Thyroid gland (tissue), 4 donors: ENCODE results near the gene KSR1. TPM values are rescaled to one million over a fixed set of nuclear protein-coding genes. Genes with fewer than 3 reads are reported as not detected.

Source experiments
- DNase-seq, 2 donors: peaks; one replicate each; pipeline ENCODE4 v3.0.0-alpha.2; 2019
- H3K27ac ChIP-seq, 3 donors: fragments of 200-600 bp; sonication (generic); 1 replicate in 2 of 3; 2 replicates in 1 of 3; pipeline ENCODE4 v1.5.1; 2016 to 2019; ENCODE audit warnings: mild to moderate bottlenecking in 1 of 3, moderate library complexity in 1 of 3
- H3K27me3 ChIP-seq: fragments of 200-600 bp; sonication (generic); one replicate; pipeline ENCODE4 v1.5.1; 2019
- H3K36me3 ChIP-seq, 2 donors: fragments of 200-600 bp; sonication (generic); one replicate each; pipeline ENCODE4 v1.5.1; 2016 to 2019
- H3K4me1 ChIP-seq, 2 donors: fragments of 200-600 bp; sonication (generic); one replicate each; pipeline ENCODE4 v1.5.1; 2017 to 2019
- H3K4me3 ChIP-seq, 3 donors: fragments of 200-600 bp; sonication (generic); replicated peaks in 1 of 3; 1 replicate in 2 of 3; 2 replicates in 1 of 3; pipeline ENCODE4 v1.5.1; 2016; ENCODE audit warnings: mild to moderate bottlenecking in 1 of 3
- H3K9me3 ChIP-seq: fragments of 200-600 bp; sonication (generic); one replicate; pipeline ENCODE4 v1.5.1; 2017
- POLR2A ChIP-seq, 2 donors: fragments of 450-650 bp; IDR thresholded peaks; one replicate each; pipeline ENCODE4 v1.6.1; 2017; ENCODE audit warnings: antibody characterized with exemption in 2 of 2, mild to moderate bottlenecking in 2 of 2, moderate library complexity in 1 of 2
- WGBS, 2 donors: methylation state at CpG; one replicate each; pipeline ENCODE4 v1.1.5; 2017; 5-methylcytosine and 5-hydroxymethylcytosine counted together
- intact Hi-C: fragments of 100-400 bp; cut with DNase I; formaldehyde crosslinking; loops from one replicate; pipeline ENCODE4 v1.15.1; 2023
- total RNA-seq, 4 donors: library from RNA; depleted of rRNA; stranded (reverse); fragments of >200 nt; gene quantifications; one replicate each; pipeline ENCODE4 v1.2.3, GENCODE V29; 2016
- TF ChIP-seq, protein P1 (sequence below), 6 experiments: fragments of 200-600 bp in 3 of 6; fragments of 450-650 bp in 3 of 6; sonication (generic) in 3 of 6; IDR thresholded peaks; one replicate each; pipeline ENCODE4 v1.5.1; 2016 to 2019; ENCODE audit warnings: antibody characterized with exemption in 6 of 6, mild to moderate bottlenecking in 2 of 6, inconsistent platforms in 1 of 6, moderate library complexity in 1 of 6

KSR1 gene
- total RNA-seq, 4 donors from 2014 or later, result 35.9 to 75.5 (median 67.7) TPM

DNA sequence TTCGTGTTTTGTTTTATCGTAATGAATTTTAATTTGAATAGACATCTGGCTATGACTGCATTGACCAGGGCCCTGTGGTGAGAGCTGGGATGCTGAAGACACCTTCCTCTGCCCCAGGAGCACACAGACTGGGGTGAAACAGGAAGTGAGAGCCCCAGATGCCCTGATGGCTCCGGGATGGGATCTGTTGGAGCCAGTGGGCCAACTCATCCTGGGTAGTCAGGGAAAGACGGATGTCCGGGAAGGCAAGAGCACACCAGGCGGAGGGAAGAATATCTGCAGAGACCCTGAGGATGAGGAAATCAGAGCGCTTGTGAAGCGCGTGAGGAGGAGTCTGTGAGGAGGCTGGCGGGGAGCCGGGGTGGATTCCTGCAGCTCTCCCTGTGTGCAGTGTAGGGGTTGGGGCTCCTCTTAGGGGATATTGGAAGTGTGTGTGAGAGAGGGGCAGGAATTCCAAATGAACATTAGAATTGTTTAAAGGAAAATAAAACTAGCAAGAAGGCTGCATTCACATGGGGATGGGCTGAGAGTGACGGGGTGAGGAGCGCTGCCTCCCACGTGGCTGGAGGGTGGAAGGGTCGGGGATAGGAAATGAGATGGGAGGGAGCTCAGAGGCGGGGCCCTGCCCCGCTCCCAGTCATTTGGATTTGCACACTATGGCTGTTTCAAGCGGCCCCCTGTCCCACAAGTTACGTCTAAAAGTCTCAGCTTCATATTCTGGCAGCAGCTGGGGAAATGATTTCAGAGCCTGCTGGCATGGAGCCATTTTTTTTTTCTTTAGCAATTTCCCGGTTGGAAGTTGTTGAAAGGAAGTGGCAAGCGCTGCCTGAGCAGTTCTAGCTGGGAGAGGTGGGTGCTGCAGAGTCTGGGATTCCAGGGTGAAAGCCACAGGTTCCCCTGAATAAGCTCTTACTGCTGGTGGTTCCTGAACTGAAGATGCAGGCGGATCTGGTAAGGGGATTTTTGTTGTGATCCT is 103.5 kb downstream of the KSR1 start:
- H3K4me1 ChIP-seq, result peaks cover 15 to 41% of the 10 kb centered on the region in 2 donors
- peak overlapping the region; percentile 58 to 78 (median 73) for H3K27ac ChIP-seq
- no peak overlapping the region for H3K4me3 ChIP-seq
- no peaks in the 10 kb centered on the region for H3K27me3 ChIP-seq
- H3K36me3 ChIP-seq, result no peaks in the 10 kb centered on the region
- no peaks in the 10 kb centered on the region for H3K9me3 ChIP-seq
- WGBS, 2 donors, result 46 to 50% methylated on average over 22 of the region's 22 CpGs
- no peak for TF ChIP-seq POLR2A (IDR thresholded peaks at IDR 0.05)
- TF ChIP-seq, protein P1, sequence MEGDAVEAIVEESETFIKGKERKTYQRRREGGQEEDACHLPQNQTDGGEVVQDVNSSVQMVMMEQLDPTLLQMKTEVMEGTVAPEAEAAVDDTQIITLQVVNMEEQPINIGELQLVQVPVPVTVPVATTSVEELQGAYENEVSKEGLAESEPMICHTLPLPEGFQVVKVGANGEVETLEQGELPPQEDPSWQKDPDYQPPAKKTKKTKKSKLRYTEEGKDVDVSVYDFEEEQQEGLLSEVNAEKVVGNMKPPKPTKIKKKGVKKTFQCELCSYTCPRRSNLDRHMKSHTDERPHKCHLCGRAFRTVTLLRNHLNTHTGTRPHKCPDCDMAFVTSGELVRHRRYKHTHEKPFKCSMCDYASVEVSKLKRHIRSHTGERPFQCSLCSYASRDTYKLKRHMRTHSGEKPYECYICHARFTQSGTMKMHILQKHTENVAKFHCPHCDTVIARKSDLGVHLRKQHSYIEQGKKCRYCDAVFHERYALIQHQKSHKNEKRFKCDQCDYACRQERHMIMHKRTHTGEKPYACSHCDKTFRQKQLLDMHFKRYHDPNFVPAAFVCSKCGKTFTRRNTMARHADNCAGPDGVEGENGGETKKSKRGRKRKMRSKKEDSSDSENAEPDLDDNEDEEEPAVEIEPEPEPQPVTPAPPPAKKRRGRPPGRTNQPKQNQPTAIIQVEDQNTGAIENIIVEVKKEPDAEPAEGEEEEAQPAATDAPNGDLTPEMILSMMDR (IDR thresholded peaks at IDR 0.05), result no peak
- intact Hi-C loops, result no loop called here
- peak; percentile 56 to 58 for DNase-seq

DNA sequence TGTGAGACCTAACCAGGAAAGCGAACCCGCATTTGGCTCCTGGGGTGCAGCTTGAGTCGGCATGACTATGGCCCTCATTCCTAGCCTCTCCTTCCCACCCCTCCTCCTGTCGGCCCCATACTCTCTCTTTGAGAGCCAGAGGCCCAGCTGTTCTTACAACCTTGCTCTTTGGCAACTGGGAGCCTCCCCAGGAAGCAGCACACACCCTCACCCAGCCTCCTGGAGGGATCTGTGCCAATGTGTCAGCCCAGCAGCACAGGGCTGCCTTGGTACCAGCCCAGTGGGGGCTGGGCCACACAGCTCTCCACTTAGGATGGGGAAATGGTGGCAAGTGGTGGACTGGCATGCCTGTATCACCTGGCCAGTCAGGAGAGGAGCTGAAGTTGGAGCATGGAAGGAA is 104.4 kb downstream of the KSR1 start:
- peak; percentile 45 to 53 for DNase-seq
- peaks cover 15 to 41% of the 10 kb centered on the region in 2 donors for H3K4me1 ChIP-seq
- H3K27ac ChIP-seq, result peak overlapping the region; percentile 45 to 78 (median 73)
- WGBS, 2 donors, result 73 to 74% methylated on average over 4 of the region's 4 CpGs
- intact Hi-C loops, result no loop called here
- H3K9me3 ChIP-seq, result no peaks in the 10 kb centered on the region
- no peak overlapping the region for H3K4me3 ChIP-seq
- no peaks in the 10 kb centered on the region for H3K36me3 ChIP-seq
- H3K27me3 ChIP-seq, result no peaks in the 10 kb centered on the region
- TF ChIP-seq, protein P1 (IDR thresholded peaks at IDR 0.05), result no peak
- no peak for TF ChIP-seq POLR2A (IDR thresholded peaks at IDR 0.05)

DNA sequence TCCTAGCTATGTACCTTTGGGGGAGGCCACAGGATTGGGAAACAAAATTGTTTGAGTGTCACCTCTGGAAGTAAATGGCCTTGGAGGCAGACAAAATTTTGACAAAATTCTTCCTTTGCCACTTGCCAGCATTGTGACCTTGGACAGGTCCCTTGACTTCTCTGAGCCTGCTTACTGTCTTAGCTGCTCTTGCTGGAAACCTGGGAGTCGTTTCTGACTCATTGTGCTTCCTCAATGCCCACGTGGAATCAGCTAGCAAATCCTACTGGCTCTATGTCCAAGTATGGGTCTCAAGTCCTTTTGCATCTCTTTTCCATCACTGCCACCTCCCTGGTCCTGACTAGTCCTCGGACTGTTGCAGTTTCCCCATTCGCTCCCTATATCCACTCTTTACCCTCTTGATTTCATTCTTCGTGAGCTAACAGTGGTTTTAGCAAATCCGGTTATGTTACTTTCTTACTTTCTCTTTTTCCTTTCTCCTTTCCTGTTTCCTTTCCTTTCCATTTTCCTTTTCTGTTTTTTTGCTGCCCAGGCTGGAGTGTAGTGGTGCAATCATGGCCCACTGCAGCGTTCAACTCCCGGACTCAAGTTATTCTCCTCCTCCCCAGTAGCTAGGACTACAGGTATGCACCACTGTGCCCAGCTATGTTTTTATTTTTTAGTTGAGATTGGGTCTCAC is 106.7 kb downstream of the KSR1 start:
- TF ChIP-seq, protein P1 (IDR thresholded peaks at IDR 0.05), result no peak
- no peak for TF ChIP-seq POLR2A (IDR thresholded peaks at IDR 0.05)
- peaks cover 15 to 58% of the 10 kb centered on the region in 2 donors for H3K4me1 ChIP-seq
- no peaks in the 10 kb centered on the region for H3K27me3 ChIP-seq
- no peaks in the 10 kb centered on the region for H3K36me3 ChIP-seq
- peak overlapping the region in 2 of 3 donors; percentile 41 to 45 for H3K27ac ChIP-seq
- no peak for DNase-seq
- WGBS, 2 donors, result 92 to 94% methylated on average over 8 of the region's 8 CpGs
- intact Hi-C loops, result no loop called here
- H3K4me3 ChIP-seq, result no peak overlapping the region
- H3K9me3 ChIP-seq, result no peaks in the 10 kb centered on the region

DNA sequence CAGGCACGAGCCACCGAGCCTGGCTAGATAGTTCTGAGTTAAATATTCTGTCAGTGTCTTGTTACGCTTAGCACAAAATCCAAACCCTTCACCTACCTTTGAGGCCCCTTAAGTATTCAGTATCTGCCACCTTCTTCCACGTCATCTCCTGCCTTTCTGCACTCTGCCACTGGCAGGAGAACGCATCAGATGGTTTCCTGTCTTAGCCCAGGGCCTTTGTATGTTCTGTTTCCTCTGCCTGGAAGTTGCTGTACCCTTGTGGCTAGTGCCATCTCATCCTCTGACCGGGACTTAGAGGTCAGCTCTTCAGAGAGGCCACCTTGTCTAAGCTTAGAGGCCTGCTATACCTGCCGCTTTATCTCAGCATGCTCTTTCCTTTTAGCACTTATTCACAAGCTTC is 107.3 kb downstream of the KSR1 start:
- no peaks in the 10 kb centered on the region for H3K27me3 ChIP-seq
- no peaks in the 10 kb centered on the region for H3K36me3 ChIP-seq
- H3K27ac ChIP-seq, result peak overlapping the region in 2 of 3 donors; percentile 41 to 45
- H3K4me1 ChIP-seq, result peaks cover 19 to 61% of the 10 kb centered on the region in 2 donors
- WGBS, 2 donors, result 86 to 91% methylated on average over 7 of the region's 7 CpGs
- no peak overlapping the region for H3K4me3 ChIP-seq
- intact Hi-C loops, result no loop called here
- DNase-seq, result no peak
- H3K9me3 ChIP-seq, result no peaks in the 10 kb centered on the region
- no peak for TF ChIP-seq POLR2A (IDR thresholded peaks at IDR 0.05)
- TF ChIP-seq, protein P1 (IDR thresholded peaks at IDR 0.05), result no peak
